ENCODE results near the gene S100A14.

S100A14 gene

DNA sequence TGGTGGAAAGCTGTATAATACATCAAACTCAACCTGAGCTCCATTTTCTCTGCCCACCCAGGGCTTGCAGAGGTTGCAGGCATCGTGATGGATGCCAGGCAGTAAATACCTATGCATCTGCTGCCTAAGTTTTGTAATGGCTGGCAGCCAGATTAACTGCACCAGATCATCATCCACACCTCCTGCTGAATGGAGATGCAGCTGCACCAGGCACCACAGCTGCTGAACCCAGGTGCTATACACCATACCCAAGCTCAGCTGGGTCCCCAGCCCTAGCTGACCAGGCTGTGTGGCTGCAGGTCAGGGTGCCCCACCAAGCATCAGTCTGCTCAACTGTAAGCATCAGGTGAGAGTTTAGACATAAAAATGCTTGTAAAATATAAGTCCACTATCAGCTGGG is 35.6 kb upstream of the S100A14 start:
- H3F3A ChIP-seq (ENCODE audit: insufficient read depth, low read length): no peaks in the 10 kb centered on the region; the same call in 1 of the 2 replicates
- H3K4me3 ChIP-seq (ENCODE audit: low read length): no peak overlapping the region
- H2AFZ ChIP-seq (ENCODE audit: low read length): no peak overlapping the region
- H3K36me3 ChIP-seq (replicated peaks; ENCODE audit: insufficient read depth, low read length): 0 out of 2 replicates have a peak, but pooled peaks cover 2% of the 10 kb centered on the region
- TF ChIP-seq EZH2phosphoT487 (IDR thresholded peaks at IDR 0.05; ENCODE audit: low read length): no peak
- no peak for TF ChIP-seq EZH2 (optimal IDR thresholded peaks at IDR 0.05; ENCODE audit: low read depth, low read length)
- TF ChIP-seq, protein P1, sequence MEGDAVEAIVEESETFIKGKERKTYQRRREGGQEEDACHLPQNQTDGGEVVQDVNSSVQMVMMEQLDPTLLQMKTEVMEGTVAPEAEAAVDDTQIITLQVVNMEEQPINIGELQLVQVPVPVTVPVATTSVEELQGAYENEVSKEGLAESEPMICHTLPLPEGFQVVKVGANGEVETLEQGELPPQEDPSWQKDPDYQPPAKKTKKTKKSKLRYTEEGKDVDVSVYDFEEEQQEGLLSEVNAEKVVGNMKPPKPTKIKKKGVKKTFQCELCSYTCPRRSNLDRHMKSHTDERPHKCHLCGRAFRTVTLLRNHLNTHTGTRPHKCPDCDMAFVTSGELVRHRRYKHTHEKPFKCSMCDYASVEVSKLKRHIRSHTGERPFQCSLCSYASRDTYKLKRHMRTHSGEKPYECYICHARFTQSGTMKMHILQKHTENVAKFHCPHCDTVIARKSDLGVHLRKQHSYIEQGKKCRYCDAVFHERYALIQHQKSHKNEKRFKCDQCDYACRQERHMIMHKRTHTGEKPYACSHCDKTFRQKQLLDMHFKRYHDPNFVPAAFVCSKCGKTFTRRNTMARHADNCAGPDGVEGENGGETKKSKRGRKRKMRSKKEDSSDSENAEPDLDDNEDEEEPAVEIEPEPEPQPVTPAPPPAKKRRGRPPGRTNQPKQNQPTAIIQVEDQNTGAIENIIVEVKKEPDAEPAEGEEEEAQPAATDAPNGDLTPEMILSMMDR (IDR thresholded peaks at IDR 0.05; ENCODE audit: low read length): no peak
- H3K4me1 ChIP-seq (ENCODE audit: low read length): no peaks in the 10 kb centered on the region
- H3K79me2 ChIP-seq (ENCODE audit: low read length): no peaks in the 10 kb centered on the region
- no peak overlapping the region for H3K9ac ChIP-seq (ENCODE audit: low read length)
- no peaks in the 10 kb centered on the region for H3K9me3 ChIP-seq (replicated peaks; ENCODE audit: insufficient read depth, low read length)
- no peak overlapping the region for H3K4me2 ChIP-seq (ENCODE audit: low read depth, low read length)
- H3K27ac ChIP-seq (ENCODE audit: low read length): no peak overlapping the region
- no peaks in the 10 kb centered on the region for H3K9me2 ChIP-seq (replicated peaks; ENCODE audit: insufficient read depth, low read length)
- H3K27me3 ChIP-seq (replicated peaks; ENCODE audit: insufficient read depth, low read length): no peaks in the 10 kb centered on the region
- no peaks in the 10 kb centered on the region for H4K20me1 ChIP-seq (ENCODE audit: insufficient read depth, low read length)
- DNase-seq: no peak

DNA sequence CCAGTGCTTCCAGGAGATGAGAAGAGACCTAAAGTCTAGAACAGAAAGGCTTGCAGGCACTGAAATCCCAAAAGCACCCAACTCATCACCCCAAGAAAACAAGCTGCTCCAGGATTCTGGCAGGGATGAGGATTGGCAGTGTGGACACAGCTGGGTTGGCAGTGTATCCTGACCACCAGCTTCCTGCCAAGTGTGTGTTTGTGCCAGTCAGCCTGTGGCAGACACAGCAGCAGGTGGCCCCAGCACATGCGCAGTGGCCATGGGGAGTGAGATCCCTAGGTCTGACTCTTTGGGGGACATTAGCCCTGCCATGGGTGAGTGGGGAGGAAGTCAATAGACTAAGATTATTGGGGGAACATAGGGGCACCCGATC is 33.7 kb upstream of the S100A14 start:
- no peak overlapping the region for H3K4me2 ChIP-seq (ENCODE audit: low read depth, low read length)
- H4K20me1 ChIP-seq (ENCODE audit: insufficient read depth, low read length): no peaks in the 10 kb centered on the region
- H3K27ac ChIP-seq (ENCODE audit: low read length): no peak overlapping the region
- no peaks in the 10 kb centered on the region for H3K9me3 ChIP-seq (replicated peaks; ENCODE audit: insufficient read depth, low read length)
- H3K4me1 ChIP-seq (ENCODE audit: low read length): no peaks in the 10 kb centered on the region
- no peak overlapping the region for H2AFZ ChIP-seq (ENCODE audit: low read length)
- H3K36me3 ChIP-seq (replicated peaks; ENCODE audit: insufficient read depth, low read length): peaks cover 7% of the 10 kb centered on the region; the same call in 1 of the 2 replicates
- no peak overlapping the region for H3K9ac ChIP-seq (ENCODE audit: low read length)
- H3K27me3 ChIP-seq (replicated peaks; ENCODE audit: insufficient read depth, low read length): no peaks in the 10 kb centered on the region
- H3F3A ChIP-seq (ENCODE audit: insufficient read depth, low read length): no peaks in the 10 kb centered on the region
- TF ChIP-seq EZH2phosphoT487 (IDR thresholded peaks at IDR 0.05; ENCODE audit: low read length) (no peak), EZH2 (optimal IDR thresholded peaks at IDR 0.05; ENCODE audit: low read depth, low read length) (no peak)
- TF ChIP-seq, protein P1 (IDR thresholded peaks at IDR 0.05; ENCODE audit: low read length): no peak
- no peak overlapping the region for H3K4me3 ChIP-seq (ENCODE audit: low read length)
- H3K79me2 ChIP-seq (ENCODE audit: low read length): 0 out of 2 replicates have a peak, but pooled peaks cover 4% of the 10 kb centered on the region
- no peak for DNase-seq
- H3K9me2 ChIP-seq (replicated peaks; ENCODE audit: insufficient read depth, low read length): no peaks in the 10 kb centered on the region

DNA sequence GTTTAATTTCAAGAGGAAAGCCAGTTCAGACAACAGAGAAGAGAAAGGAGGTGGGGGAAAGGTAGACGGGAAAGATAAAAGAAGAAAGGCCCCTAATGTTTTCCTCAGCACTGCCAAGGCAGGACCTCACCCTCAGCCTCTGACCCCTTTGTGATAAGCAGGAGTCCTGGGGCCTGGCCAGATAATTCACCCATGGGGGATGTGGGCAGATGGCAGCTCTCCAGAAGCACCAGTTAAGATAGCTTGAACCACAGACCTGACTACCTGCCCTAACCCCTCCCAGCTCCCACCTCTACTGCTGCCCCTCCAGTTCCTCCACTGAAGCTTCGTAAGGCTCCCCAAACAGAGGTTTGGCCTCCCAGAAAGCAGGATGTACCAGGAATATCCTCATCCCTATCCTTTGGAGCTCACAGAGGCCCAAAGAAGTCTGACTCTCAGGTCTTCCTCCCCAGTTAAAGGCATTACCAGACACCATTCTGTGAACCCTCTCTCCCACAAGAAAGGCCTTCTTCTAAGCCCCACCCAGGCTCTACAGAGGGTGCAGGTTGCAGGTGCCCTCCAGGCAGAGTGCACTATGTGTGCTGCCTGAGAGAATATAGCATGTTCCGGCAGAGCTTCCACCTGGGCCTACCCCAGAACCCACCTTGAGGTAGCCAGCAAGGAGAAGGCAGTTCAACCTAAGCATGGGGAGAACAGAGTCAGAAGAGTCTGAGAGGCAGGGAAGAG is 33.2 kb upstream of the S100A14 start:
- Histone ChIP-seq H3K9me2 (replicated peaks; ENCODE audit: insufficient read depth, low read length) (no peaks in the 10 kb centered on the region), H3K4me1 (ENCODE audit: low read length) (no peaks in the 10 kb centered on the region), H3K9ac (ENCODE audit: low read length) (no peak overlapping the region), H3K79me2 (ENCODE audit: low read length) (0 out of 2 replicates have a peak, but pooled peaks cover 10% of the 10 kb centered on the region), H3K27ac (ENCODE audit: low read length) (no peak overlapping the region), H3K4me2 (ENCODE audit: low read depth, low read length) (no peak overlapping the region), H3K36me3 (replicated peaks; ENCODE audit: insufficient read depth, low read length) (peaks cover 7% of the 10 kb centered on the region; the same call in 1 of the 2 replicates), H4K20me1 (ENCODE audit: insufficient read depth, low read length) (no peaks in the 10 kb centered on the region), H3K9me3 (replicated peaks; ENCODE audit: insufficient read depth, low read length) (no peaks in the 10 kb centered on the region), H3K4me3 (ENCODE audit: low read length) (no peak overlapping the region), H3F3A (ENCODE audit: insufficient read depth, low read length) (no peaks in the 10 kb centered on the region), H2AFZ (ENCODE audit: low read length) (no peak overlapping the region), H3K27me3 (replicated peaks; ENCODE audit: insufficient read depth, low read length) (no peaks in the 10 kb centered on the region)
- TF ChIP-seq EZH2 (optimal IDR thresholded peaks at IDR 0.05; ENCODE audit: low read depth, low read length) (no peak), EZH2phosphoT487 (IDR thresholded peaks at IDR 0.05; ENCODE audit: low read length) (no peak)
- TF ChIP-seq, protein P1 (IDR thresholded peaks at IDR 0.05; ENCODE audit: low read length): no peak
- DNase-seq: no peak

All from MM.1S (cell line).